Colon (tissue), 2 donors: ENCODE measurements around the gene LAMA4.
"Not testable (repeated sequence)": the region's sequence is repeated elsewhere in the genome, so short reads cannot be mapped to it uniquely, and the experiment has no call there.

ENCODE experiments used
- FAIRE-seq: peaks from 2 replicates; lab custom pipeline; 2012; peaks lifted over from hg19 to GRCh38; lab: Jason Lieb, UNC
- donor health status: control.
- donor health status: control.

LAMA4 gene

DNA sequence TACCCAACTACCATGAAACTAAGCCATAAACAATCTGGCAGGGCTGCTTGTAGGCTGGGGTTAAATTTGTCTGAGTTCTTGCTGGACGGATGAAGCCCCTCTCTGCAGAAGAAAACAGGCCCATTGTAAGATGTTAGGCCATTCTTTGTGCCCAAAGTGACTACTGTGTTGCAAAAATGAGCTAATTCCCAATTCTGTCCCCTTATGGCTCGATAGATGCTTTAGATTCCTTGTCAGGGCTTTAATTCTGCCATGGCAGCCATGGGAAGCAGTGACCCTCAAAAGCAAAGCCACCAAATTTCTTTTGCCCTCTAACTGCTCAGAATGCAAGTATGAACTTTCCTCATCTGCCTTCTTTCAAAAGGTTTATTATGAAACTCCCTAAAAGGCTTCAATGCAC lies 45.2 kb downstream of the LAMA4 start:
- no peak for FAIRE-seq

DNA sequence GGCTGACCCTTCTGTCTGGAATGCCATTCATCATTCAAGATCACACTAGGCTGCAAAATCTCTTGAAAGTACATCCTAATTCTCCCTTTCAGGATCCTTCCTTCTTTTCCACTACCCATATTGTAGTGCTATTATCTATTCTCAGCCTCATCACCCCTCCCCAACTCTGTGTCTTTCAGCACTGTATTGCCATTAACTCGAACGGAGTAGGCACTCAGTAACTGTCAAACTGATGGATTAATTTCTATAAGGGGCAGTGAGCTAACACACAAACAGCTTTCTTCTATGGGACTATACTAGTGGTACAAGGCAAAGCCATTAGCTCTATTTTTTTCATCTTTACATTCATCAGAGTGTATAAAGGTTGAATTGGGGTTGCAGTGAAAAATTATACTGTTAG lies 46.6 kb downstream of the LAMA4 start:
- no peak for FAIRE-seq

DNA sequence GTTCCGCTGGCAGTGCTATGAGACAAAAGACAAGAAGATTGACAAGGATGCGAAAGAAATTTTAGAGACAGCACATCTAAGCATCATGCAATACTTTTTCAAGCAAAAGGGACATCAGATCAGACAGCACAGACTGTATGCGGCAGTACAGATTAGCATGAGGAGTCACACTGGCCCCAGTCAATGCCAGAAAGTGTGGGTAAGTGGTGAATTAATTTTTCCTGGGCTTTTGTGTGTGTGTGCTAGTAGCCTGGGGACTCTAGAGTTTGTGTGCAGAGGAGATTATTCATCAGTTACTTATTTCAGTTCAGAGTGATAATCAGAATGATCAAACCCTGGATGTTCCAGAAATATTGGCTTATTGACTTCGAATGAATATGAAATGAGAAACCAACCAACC lies 47.2 kb downstream of the LAMA4 start:
- no peak for FAIRE-seq

DNA sequence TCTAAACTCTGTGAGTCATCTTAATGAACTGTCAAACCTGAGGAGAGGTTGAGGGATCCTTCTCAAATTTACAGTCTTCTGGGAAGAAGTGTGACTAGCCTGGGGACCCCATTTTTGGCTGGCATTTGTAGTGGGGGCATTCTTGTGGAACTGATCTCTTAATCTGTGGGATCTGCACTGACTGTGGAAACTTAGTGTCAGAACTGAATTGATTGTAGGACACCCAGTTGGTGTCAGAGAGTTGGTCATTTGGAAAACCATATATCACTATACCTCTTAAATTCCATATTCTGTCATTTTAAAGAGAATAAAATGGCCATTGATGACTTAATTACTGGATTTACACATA lies 48.3 kb downstream of the LAMA4 start:
- FAIRE-seq, result no peak

DNA sequence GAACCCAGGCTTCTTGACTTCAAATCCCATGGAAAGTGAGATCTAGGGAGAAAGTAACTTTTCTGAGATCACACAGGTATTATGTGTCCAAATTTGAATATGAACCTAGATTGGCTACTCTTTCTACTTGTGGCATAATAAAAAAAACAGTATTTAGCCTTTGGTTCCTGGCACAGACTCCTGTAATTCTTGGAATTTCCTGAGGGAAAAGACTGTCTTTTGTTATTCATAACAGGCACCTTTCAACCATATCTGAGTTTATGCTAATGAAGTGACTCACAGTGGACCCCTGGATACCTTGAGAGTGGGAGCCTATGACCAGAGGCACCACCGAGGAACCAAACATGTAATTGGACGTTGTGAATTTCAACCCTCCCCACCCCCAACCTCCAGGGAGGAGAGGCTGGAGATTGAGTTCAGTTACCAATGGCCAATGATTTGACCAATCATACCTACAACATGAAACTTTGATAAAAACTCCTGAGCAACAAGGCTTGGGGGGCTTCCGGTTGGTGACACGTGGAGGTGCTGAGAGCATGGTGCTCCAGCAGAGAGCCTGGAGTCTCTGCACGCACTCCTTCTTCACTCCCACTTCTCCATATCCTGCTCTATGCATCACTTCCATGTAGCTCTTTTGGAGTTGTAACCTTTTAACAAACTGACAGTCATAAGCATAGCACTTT lies 48.8 kb downstream of the LAMA4 start:
- FAIRE-seq, result no peak

DNA sequence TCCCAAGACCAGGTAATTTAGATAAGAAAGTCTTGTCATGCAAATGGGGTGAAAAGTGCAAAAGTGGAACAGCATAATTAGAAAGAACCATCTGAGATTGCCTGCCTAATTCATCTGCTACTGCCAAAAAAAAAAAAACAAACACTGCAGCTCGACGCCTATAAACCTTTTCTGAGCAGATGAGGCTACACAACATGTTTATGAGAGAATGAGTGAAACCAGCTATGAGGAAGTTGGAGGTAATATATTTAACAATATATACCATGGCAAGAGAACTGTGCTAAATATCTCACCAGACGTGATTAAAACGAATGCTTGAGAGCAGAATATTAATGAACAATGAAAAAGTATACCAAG lies 50.0 kb downstream of the LAMA4 start:
- no peak for FAIRE-seq

DNA sequence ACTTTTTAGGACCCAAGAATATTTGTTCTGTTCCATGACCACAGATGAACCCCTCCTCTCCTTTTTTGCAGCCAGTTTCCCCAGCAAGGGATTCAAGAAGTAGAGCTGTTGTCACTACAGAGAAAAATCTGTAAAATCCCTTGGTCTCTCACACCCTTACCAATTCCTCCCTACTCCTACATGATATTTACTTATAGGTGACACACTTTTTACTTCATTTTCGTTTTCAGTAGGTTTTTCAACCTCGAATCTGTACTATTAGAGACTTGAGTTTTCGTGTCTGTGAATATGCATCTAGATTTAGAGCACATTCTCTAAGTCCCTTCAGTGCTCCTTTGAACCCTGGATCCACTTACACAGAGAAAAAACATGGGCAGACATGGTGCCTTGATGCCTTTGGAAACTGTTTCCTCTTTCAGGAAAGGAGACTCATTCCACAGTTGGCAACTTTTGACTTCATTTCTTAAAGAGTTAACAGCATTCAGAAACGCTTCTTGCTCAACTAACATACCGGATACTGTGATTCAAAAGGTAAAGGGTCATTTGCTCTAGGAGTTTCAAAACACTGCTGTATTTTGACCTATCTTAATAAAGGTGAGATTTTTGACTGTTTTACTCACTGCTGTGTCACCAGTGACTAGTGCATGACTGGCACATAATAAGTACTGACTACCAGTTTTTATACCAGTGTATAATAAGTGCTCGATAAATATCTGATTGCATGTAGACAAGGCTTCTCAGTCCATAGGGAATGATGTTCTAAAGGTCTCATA lies 50.6 kb downstream of the LAMA4 start:
- no peak for FAIRE-seq

DNA sequence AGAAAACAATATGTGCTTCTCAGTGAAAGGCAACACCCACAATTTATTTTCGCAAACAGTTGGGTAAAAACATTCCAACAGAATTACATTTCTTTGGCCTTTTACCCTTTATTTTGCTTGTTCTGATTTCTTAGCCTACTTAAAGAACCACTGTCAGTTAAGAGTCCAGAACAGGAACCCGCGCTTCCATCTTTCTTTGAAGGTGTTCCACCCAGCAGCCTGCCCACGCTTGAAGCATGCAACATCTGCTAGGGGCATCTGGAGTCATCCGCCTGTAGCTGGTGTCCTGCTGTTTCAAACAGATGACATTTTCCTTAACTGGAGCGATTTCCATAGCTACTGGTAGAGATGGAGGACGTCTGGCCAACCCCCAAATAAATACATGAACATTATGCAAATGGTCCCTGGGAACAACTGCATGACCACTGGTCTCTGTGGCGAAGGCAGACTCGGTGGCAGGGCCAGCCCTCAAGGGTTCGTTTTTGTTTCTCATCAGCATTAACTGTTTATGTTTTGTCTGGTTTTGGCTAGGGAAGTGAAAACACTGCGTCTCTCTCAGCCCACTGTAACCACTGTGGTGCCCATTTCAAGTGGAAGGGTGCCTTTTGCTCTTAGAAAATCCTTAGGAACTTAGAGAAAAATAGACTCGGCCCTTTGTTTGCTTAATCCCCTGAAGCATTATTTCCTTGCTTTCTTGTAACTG lies 51.6 kb downstream of the LAMA4 start:
- FAIRE-seq, result no peak

DNA sequence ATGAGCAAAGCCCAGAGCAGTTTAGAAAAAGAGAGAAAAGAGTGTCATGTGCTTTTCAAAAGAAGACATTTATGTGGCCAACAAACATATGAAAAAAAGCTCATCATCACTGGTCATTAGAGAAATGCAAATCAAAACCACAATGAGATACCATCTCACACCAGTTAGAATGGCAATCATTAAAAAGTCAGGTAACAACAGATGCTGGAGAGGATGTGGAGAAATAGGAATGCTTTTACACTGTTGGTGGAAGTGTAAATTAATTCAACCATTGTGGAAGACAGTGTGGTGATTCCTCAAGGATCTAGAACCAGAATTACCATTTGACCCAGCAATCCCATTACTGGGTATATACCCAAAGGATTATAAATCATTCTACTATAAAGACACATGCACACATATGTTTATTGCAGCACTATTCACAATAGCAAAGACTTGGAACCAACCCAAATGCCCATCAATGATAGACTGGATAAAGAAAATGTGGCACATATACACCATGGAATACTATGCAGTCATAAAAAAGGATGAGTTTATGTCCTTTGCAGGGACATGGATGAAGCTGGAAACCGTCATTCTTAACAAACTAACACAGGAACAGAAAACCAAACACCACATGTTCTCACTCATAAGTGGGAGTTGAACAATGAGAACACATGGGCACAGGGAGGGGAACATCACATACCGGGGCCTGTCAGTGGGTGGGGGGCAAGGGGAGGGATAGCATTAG lies 54.0 kb downstream of the LAMA4 start:
- FAIRE-seq, result not testable (repeated sequence)

DNA sequence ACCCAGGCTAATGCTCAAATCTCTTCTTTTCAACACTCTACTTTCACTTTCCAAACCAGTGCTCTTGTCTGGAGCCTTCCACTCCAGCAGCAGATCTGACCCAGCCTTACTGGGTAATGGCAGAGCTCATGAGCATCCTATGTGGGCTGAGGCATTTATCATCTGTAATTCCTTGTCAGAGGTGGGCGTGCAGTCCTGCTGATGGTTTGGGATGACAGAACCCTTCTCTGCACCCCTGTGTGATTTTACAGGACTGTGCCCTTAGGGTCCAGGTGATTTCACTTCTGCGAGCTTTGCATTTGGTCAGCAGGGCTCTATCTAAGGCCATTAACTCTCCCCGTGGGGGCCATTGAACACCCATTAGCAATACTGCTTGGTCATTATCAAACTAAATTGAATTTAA lies 55.4 kb downstream of the LAMA4 start:
- FAIRE-seq, result no peak

DNA sequence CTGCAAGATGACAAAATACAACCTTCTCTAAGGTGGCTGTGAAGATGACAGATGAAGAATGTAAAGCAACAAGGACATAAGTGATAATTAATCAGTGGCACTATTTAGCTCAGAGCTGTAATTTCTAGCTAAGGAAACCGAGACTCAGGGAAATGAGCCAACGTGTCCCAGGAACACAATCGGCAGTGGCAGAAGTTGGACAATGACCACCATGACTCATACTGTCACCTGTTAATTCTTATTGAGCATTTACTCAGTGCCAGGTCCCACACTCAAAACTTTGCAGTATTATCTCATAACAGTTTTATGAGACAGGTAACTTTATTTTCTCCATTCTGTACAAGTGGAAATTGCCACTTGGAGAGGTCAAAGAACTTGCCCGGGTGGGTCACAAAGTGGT lies 55.8 kb downstream of the LAMA4 start:
- FAIRE-seq, result no peak

DNA sequence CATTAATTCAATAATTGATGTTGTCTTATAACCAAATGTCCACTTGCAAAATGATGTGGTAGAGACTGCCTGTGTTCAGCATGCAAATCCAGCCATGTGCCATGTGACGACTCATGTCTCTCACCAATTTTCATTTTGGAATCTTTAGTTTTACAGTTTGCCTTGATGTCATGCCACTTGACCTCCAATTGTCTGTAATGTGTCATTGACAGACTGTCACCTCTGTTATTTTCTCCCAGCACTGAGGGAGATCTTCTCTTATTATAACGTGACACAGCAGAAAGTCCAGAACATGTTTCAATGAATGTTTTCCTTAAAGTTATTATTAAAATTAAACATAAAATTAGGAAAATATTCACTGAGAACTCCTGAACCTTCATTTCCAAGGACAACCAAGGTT lies 56.7 kb downstream of the LAMA4 start:
- no peak for FAIRE-seq

DNA sequence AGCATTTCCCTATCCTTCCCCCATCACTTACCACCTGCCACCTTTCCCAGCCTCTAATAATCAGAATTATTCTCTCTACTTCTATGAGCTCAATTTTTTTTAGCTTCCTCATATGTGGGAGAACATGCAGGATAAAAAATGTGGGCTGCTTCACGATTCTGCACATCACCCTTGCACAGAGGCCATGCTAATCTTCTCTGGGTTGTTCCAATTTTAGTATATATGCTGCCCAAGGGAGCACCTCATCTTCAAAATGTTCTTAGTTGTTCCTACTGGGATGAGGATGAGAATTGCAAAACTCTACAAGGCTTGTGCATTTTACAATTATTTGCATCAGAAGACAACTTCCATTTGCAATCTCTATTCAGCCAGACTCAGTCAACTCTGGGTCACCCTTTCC lies 58.1 kb downstream of the LAMA4 start:
- FAIRE-seq, result no peak

DNA sequence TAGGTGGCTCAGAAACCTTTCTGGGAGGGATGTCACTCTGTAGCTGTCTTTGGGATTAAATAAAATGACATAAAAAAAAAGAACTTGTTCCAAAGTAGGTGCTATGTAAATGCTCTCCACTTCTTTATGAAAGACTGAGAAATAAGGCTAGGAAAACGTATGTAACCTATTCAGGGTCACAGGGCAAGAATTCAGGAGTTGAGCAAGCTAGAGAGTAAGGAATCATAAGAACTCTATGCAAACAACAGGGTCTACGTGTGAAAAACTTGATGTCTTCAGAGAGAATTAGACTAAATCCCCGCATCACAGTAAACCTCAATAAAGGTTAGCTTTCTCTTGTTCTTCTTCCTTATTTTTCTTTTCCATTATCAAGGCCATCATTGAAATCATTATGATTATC lies 59.2 kb downstream of the LAMA4 start:
- no peak for FAIRE-seq

DNA sequence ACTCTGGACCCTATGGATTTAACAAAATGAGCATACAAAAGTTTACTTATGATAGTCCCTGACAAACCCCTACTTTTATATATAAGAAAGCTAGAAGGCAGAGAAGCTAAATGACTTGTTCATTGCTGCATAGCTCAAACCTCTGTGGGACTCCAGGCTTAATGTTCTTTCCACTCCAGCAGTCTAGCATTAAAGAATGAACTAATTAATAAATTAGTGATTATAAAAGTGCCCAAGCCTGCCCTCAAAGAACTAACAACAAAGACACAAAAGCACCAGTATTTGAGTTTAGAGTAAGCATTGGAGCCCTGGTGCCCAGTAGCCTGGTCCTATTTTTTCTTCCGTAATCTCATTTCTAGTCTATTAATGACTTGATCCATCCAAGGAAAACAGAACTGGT lies 59.9 kb downstream of the LAMA4 start:
- FAIRE-seq, result no peak

DNA sequence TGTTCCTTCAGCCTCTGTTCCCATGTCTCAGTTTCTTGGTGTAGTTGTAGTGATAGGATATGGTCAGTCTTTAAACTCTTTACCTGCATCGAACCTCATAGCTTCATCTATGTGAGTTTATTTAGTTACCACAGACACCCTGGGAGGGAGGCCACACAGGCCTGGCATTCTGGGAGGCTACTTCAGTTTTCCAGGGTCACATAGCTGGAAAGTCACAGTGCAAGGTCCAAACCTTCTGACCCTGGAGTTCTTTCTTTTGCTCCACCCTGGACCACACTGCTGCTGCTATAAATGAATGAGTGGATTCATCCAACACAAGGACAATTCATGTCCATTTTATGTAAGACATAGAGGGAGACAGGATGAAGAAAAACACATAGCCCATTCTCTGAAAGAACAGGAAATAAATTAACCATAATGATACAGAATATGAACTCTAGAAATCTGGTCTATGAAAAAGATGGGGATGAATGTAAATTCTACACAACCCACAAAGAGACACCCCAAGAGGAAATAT lies 60.8 kb downstream of the LAMA4 start:
- FAIRE-seq, result no peak

DNA sequence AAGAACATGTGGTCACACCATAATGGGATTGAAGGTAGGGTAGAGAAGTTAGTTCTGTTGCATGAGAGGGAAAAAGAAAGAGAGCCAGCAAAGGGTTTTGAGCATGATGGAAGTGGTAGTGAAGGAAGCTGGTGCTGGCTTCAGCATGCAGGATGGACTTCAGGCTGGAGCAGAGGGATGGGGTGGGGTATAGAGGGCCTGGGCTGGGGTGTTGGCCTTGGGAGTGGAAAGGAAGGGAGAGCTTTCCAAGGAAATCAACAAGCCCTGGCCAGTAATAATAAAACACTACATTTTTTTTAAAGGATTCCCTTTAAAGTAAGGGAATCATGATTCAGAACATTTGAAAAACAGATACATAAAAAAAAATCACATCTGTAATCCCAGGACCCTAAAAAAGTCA lies 61.2 kb downstream of the LAMA4 start:
- no peak for FAIRE-seq

DNA sequence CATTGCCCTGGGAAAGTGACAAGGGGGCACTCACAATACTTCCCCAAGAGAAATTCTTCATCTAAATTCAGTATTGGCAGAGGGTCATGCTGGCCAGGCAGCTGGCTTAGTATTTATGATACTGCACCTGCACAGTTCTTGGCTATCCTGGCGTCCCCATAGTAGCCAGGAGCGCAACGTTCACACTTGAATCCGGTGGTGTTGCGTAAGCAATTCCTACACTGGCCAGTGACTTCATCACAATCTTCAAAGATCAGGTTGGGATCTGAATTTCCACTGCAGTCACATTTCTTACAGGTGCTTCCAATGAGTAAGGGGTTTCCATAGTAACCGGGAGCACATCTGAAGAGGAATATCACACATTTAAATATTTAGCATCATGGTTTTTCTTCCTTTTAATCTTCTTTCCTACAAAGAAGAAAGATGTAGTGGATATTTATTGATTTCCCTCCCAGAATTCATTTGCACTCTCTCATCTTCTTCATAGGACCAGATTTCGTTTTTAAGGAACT lies 62.8 kb downstream of the LAMA4 start:
- no peak for FAIRE-seq

DNA sequence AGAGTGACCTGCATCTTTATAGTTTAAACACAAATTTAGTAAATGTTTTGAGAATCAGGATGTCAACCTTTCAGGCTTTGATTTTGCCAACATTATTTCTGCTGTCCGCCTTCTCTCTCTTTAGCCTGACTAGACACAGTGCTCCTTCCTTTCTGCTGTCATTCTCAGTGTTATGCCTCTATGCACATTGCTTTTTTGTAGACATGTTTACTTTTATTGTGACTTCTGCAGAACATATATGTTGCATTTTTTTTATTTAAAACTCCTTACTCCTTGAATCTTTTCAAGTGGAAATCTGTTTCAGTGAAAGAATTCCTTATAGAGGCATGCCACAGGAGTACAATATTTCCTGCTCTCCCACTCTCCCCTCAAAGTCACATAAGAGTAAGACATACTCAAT lies 64.2 kb downstream of the LAMA4 start:
- no peak for FAIRE-seq

DNA sequence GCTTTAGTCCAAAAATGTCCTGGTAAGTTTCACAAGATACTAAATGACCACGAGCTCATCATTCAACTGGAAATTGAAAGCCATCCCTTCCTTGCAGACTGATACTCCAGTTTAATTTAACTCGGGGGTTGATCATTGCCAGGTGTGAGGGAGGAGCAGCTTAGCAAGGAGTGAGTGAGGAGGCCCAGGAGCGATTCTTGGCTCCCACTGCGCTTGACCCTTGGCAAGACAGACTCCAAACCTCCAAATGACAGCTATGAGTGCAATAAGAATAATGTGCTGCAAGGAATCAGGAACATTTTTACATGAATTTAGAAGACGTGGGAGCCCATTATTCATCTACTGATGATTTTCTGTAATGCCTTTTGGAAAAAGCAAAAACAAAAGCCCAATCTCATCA lies 64.9 kb downstream of the LAMA4 start:
- no peak for FAIRE-seq

DNA sequence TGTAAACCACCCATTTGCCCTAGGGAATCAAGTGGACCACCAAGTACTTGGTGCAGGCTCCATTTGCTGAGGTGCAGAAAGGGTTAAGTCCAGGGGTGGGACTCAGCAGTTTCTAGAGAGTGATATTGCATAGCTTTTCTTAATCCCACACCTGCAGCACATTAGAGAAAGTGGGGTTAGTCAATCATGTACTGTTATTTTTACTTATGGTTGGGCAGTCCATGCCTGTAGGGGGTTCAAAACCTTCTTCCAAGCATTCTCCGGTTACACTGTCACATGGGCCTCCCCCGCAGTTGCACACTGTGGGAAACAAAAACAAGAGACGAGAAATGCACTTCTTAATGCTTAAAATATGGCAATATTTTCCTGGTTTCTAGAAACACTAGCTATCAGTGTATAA lies 65.5 kb downstream of the LAMA4 start:
- FAIRE-seq, result no peak

DNA sequence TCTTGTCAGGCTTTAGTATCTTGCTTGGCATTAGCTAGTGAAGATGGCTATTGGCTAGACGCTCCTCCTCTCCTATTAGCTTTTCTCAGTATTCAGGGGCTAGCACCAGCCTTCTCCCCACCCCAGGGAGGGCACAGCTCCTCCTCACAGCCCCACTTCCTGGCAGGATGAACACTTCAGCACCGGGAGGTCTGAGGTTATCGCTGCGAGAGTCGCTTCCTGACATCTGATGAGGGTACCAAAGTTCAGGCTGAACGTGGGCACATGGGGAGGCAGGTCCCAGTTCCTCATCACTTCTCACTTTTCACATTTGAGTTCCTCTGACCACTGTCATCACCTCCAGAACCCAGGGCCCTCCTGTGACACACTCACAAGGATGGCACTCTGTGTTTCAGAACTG lies 66.6 kb downstream of the LAMA4 start:
- FAIRE-seq, result no peak

DNA sequence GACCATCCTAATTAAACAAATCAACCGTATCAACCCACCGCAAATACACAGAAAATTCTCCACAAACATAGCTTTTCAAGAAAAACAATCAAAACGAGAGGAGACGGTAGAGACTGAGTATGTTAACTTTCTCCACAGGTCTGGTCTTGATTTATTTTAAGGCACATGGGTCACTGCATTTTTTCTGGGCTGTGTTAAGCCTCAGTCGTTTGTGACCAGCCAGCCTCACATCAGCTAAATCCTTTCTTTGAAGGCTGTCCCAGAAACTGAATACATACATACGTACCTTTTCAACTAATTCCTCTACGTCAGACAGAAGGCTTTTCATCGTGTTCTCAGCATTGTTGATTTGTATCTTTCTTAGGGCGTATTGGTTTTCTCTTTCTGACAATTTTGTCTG lies 69.4 kb downstream of the LAMA4 start:
- FAIRE-seq, result no peak
